Kidney (tissue), 14 donors: ENCODE data around the gene ABHD14A. TPM values are rescaled to one million over a fixed set of nuclear protein-coding genes. Genes with fewer than 3 reads are reported as not detected.

Experiments used
- DNase-seq, 5 donors: peaks; one replicate each; pipeline ENCODE4 v3.0.0-alpha.2; 2013 to 2020
- FAIRE-seq: peaks from 2 replicates; lab custom pipeline; 2012; peaks lifted over from hg19 to GRCh38; lab: Jason Lieb, UNC
- H3K27ac ChIP-seq, 2 donors: one replicate each; pipeline ENCODE4 v1.7.0; 2013; ENCODE audit warnings: low read depth in 2 of 2, low read length in 2 of 2, inconsistent platforms in 1 of 2
- H3K27me3 ChIP-seq: one replicate; pipeline ENCODE4 v1.7.1; 2013; ENCODE audit warnings: low read length, inconsistent platforms; ENCODE audit not compliant: control insufficient read depth, insufficient read depth
- H3K36me3 ChIP-seq, 3 donors: one replicate each; pipeline versions ENCODE4 v1.7.0 to v1.7.1; 2013; ENCODE audit warnings: low read length in 3 of 3, control low read depth in 1 of 3, inconsistent platforms in 1 of 3; ENCODE audit not compliant: insufficient read depth in 3 of 3, control insufficient read depth in 2 of 3
- H3K4me1 ChIP-seq, 3 donors: one replicate each; pipeline versions ENCODE4 v1.7.0 to v1.7.1; 2013; ENCODE audit warnings: low read length in 3 of 3, inconsistent platforms in 1 of 3, low read depth in 1 of 3; ENCODE audit not compliant: control insufficient read depth in 2 of 3, insufficient read depth in 2 of 3
- H3K4me3 ChIP-seq, 3 donors: one replicate each; pipeline versions ENCODE4 v1.7.0 to v1.8.1; 2013; ENCODE audit warnings: low read length in 3 of 3, control low read depth in 1 of 3, inconsistent platforms in 1 of 3
- H3K9ac ChIP-seq, 3 donors: one replicate each; pipeline versions ENCODE4 v1.7.0 to v1.7.1; 2013; ENCODE audit warnings: low read length in 3 of 3, control low read depth in 1 of 3, inconsistent platforms in 1 of 3
- H3K9me3 ChIP-seq, 3 donors: one replicate each; pipeline versions ENCODE4 v1.7.0 to v1.7.1; 2013; ENCODE audit warnings: low read length in 3 of 3, control low read depth in 1 of 3, inconsistent platforms in 1 of 3; ENCODE audit not compliant: control insufficient read depth in 2 of 3, insufficient read depth in 1 of 3
- CTCF ChIP-seq: IDR thresholded peaks from 3 replicates; pipeline ENCODE4 v1.5.1; 2012; ENCODE audit warnings: mild to moderate bottlenecking, moderate library complexity, borderline replicate concordance; ENCODE audit not compliant: insufficient read depth; ENCODE audit errors: extremely low read depth
- intact Hi-C: fragments of 100-400 bp; cut with DNase I; formaldehyde crosslinking; loops from one replicate; pipeline ENCODE4 v1.11.1; 2022
- polyA plus RNA-seq: library from polyadenylated mRNA; stranded (reverse); fragments of 350-450 nt; fragmentation: Illumina TruSeq; extraction: RNeasy Lipid Tissue Mini Kit (QIAGEN cat#74804); gene quantifications from one replicate; pipeline ENCODE4 v1.2.3, GENCODE V29; 2014; ENCODE audit warnings: low read depth, low replicate concordance; ENCODE audit not compliant: insufficient read depth
- total RNA-seq: library from RNA; stranded (reverse); fragmentation: NEBNext Ultra II Directional; extraction: Animal tissue kit (Norgen Biotek cat#: 25700); gene quantifications from one replicate; pipeline ENCODE4 v1.2.1, GENCODE V29; 2021
- donor health status: control.
- donor health status: control.
- donor health status: control.
- donor health status: control.
- donor health status: control.
- donor health status: DM: yes; HTN: yes; CAD: no.
- donor health status: Normal renal cell carcinoma (clear cell type).

The ABHD14A gene
- total and polyA plus RNA-seq, 2 donors from 2014 or later: 20.7 to 50.5 TPM

- H3K27me3 ChIP-seq: no peaks in the 10 kb centered on the region
- intact Hi-C loops: no loop called here
- H3K4me3 ChIP-seq: peak within 1 kb of the TSS; percentile 60 to 77 (median 69)
- H3K9me3 ChIP-seq: no peaks in the 10 kb centered on the region
- peak within 1 kb of the TSS; percentile 47 to 95 (median 69) for H3K9ac ChIP-seq
- DNase-seq: peak; percentile 68 to 91 (median 86)
- peaks cover 0 to 12% (median 4%) of the 10 kb centered on the region in 3 donors for H3K4me1 ChIP-seq
- peak within 1 kb of the TSS; percentile 71 to 81 for H3K27ac ChIP-seq
- H3K36me3 ChIP-seq: peaks cover 0 to 5% (median 0%) of the 10 kb centered on the region in 3 donors
- no peak for FAIRE-seq
- no peak for TF ChIP-seq CTCF
Measured at GRCh38 chr3:51967384-51968169, 7.3 kb upstream of the ABHD14A start, which contains the start of gene PCBP4. Gene PCBP4 (minus strand): TSS chr3:51967454. CDS start chr3:51961240, 6,214 bp downstream.

GRCh38 chr3:51968170-51968775 lies 6.6 kb upstream of the ABHD14A start:
- H3K4me3 ChIP-seq: peak overlapping the region; percentile 17 to 64 (median 60)
- peak overlapping the region; percentile 71 to 81 for H3K27ac ChIP-seq
- FAIRE-seq (no peak), DNase-seq (peak in 4 of 5 donors; percentile 76 to 94 (median 82))
- no peaks in the 10 kb centered on the region for H3K27me3 ChIP-seq
- H3K4me1 ChIP-seq: peaks cover 0 to 12% (median 4%) of the 10 kb centered on the region in 3 donors
- H3K36me3 ChIP-seq: peaks cover 0 to 5% (median 0%) of the 10 kb centered on the region in 3 donors
- TF ChIP-seq CTCF: no peak
- no peaks in the 10 kb centered on the region for H3K9me3 ChIP-seq
- intact Hi-C loops: no loop called here
- peak overlapping the region in 2 of 3 donors; percentile 46 to 69 for H3K9ac ChIP-seq

- peaks cover 0 to 5% (median 0%) of the 10 kb centered on the region in 3 donors for H3K36me3 ChIP-seq
- peaks cover 0 to 13% (median 4%) of the 10 kb centered on the region in 3 donors for H3K4me1 ChIP-seq
- no peak overlapping the region for H3K9ac ChIP-seq
- no peaks in the 10 kb centered on the region for H3K9me3 ChIP-seq
- intact Hi-C loops: no loop called here
- no peak for TF ChIP-seq CTCF
- H3K4me3 ChIP-seq: no peak overlapping the region
- no peak overlapping the region for H3K27ac ChIP-seq
- H3K27me3 ChIP-seq: no peaks in the 10 kb centered on the region
- FAIRE-seq: no peak
- DNase-seq: peak in 1 of 5 donors; percentile 33
Measured at GRCh38 chr3:51968883-51969678, 5.8 kb upstream of the ABHD14A start.
